Mesenchymal stem cell (in vitro differentiated cells and primary cell): ENCODE data around the gene SHANK1.

Source experiments
- DNase-seq: peaks from one replicate; pipeline ENCODE4 v3.0.0-alpha.2; 2013
- H2AFZ ChIP-seq: one replicate; pipeline ENCODE4 v1.6.1; 2013; ENCODE audit warnings: low read depth, mild to moderate bottlenecking, control low read depth, inconsistent platforms, low read length, moderate library complexity
- H2AK5ac ChIP-seq: 2 replicates; pipeline ENCODE4 v1.6.1; 2013; ENCODE audit warnings: low read length, moderate library complexity, mild to moderate bottlenecking, inconsistent platforms; ENCODE audit not compliant: severe bottlenecking
- H2BK120ac ChIP-seq: one replicate; pipeline ENCODE4 v1.6.1; 2013; ENCODE audit warnings: low read depth, mild to moderate bottlenecking, inconsistent platforms, low read length, moderate library complexity
- H2BK12ac ChIP-seq, 2 experiments: one replicate each; pipeline ENCODE4 v1.6.1; 2013; ENCODE audit warnings: inconsistent platforms in 2 of 2, low read length in 2 of 2, mild to moderate bottlenecking in 2 of 2, moderate library complexity in 2 of 2, control low read depth in 1 of 2
- H2BK15ac ChIP-seq: one replicate; pipeline ENCODE4 v1.6.1; 2013; ENCODE audit warnings: mild to moderate bottlenecking, low read depth, inconsistent platforms; ENCODE audit not compliant: poor library complexity, severe bottlenecking
- H2BK5ac ChIP-seq: 2 replicates; pipeline ENCODE4 v1.6.1; 2013; ENCODE audit warnings: low read depth, mild to moderate bottlenecking, low read length, control low read depth, inconsistent platforms; ENCODE audit not compliant: poor library complexity, severe bottlenecking
- H3K14ac ChIP-seq, 2 experiments: one replicate each; pipeline ENCODE4 v1.6.1; 2013; ENCODE audit warnings: inconsistent platforms in 2 of 2, low read length in 2 of 2, control low read depth in 1 of 2, mild to moderate bottlenecking in 1 of 2, moderate library complexity in 1 of 2
- H3K18ac ChIP-seq, 2 experiments: one replicate each; pipeline ENCODE4 v1.6.1; 2013; ENCODE audit warnings: inconsistent platforms in 2 of 2, low read length in 2 of 2, control low read depth in 1 of 2, low read depth in 1 of 2, mild to moderate bottlenecking in 1 of 2
- H3K23ac ChIP-seq, 2 experiments: one replicate each; pipeline ENCODE4 v1.6.1; 2013; ENCODE audit warnings: inconsistent platforms in 2 of 2, low read length in 2 of 2, mild to moderate bottlenecking in 2 of 2, moderate library complexity in 2 of 2, control low read depth in 1 of 2
- H3K27ac ChIP-seq: 2 replicates; pipeline ENCODE4 v1.5.1; 2013; ENCODE audit warnings: mild to moderate bottlenecking, moderate library complexity, low read length, control low read depth, inconsistent platforms; ENCODE audit not compliant: poor library complexity, severe bottlenecking
- H3K27me3 ChIP-seq, 2 experiments: 2 replicates each; pipeline versions ENCODE4 v1.6.1 to v1.7.0; 2013; ENCODE audit warnings: low read length in 2 of 2, mild to moderate bottlenecking in 2 of 2, moderate library complexity in 2 of 2, control low read depth in 1 of 2, inconsistent platforms in 1 of 2; ENCODE audit not compliant: control insufficient read depth in 1 of 2, insufficient read depth in 1 of 2
- H3K36me3 ChIP-seq, 2 experiments: 2 replicates each; pipeline versions ENCODE4 v1.6.1 to v1.7.0; 2013; ENCODE audit warnings: low read length in 2 of 2, control low read depth in 1 of 2, inconsistent platforms in 1 of 2, low read depth in 1 of 2, mild to moderate bottlenecking in 1 of 2; ENCODE audit not compliant: insufficient read depth in 2 of 2, control insufficient read depth in 1 of 2
- H3K4ac ChIP-seq, 2 experiments: one replicate each; pipeline ENCODE4 v1.6.1; 2013; ENCODE audit warnings: inconsistent platforms in 2 of 2, low read length in 2 of 2, mild to moderate bottlenecking in 2 of 2, moderate library complexity in 2 of 2, control low read depth in 1 of 2, low read depth in 1 of 2
- H3K4me1 ChIP-seq: 2 replicates; pipeline ENCODE4 v1.6.1; 2013; ENCODE audit warnings: low read depth, low read length, control low read depth; ENCODE audit not compliant: control insufficient read depth, insufficient read depth
- H3K4me2 ChIP-seq: 2 replicates; pipeline ENCODE4 v1.6.1; 2013; ENCODE audit warnings: low read length, mild to moderate bottlenecking, inconsistent platforms; ENCODE audit not compliant: poor library complexity, severe bottlenecking
- H3K4me3 ChIP-seq, 2 experiments: 2 replicates each; pipeline versions ENCODE4 v1.5.1 to v1.7.0; 2013; ENCODE audit warnings: low read length in 2 of 2, mild to moderate bottlenecking in 2 of 2, control low read depth in 1 of 2, low read depth in 1 of 2; ENCODE audit not compliant: insufficient read depth in 1 of 2
- H3K79me1 ChIP-seq: replicated peaks from 2 replicates; pipeline ENCODE4 v1.6.1; 2013; ENCODE audit warnings: mild to moderate bottlenecking, control low read depth, low read length, inconsistent platforms; ENCODE audit not compliant: poor library complexity, severe bottlenecking
- H3K9ac ChIP-seq: 2 replicates; pipeline ENCODE4 v1.7.0; 2013; ENCODE audit warnings: mild to moderate bottlenecking, low read length, moderate library complexity
- H3K9me3 ChIP-seq: 2 replicates; pipeline ENCODE4 v1.7.0; 2013; ENCODE audit warnings: mild to moderate bottlenecking, low read length; ENCODE audit not compliant: control insufficient read depth
- H4K8ac ChIP-seq: one replicate; pipeline ENCODE4 v1.6.1; 2013; ENCODE audit warnings: inconsistent platforms, mild to moderate bottlenecking, low read length, moderate library complexity
- H4K91ac ChIP-seq: one replicate; pipeline ENCODE4 v1.6.1; 2013; ENCODE audit warnings: mild to moderate bottlenecking, low read length, inconsistent platforms
- WGBS: methylation state at CpG from one replicate; pipeline ENCODE4 v1.1.7; 2013; ENCODE audit warnings: mixed read lengths; 5-methylcytosine and 5-hydroxymethylcytosine counted together

SHANK1 gene

GRCh38 chr19:50736338-50736737, 16.7 kb upstream of the SHANK1 start:
- Histone ChIP-seq H3K23ac (no peak overlapping the region), H3K9ac (no peak overlapping the region), H4K8ac (no peak overlapping the region), H2BK5ac (no peak overlapping the region), H3K4me2 (no peak overlapping the region), H4K91ac (no peak overlapping the region), H3K18ac (no peak overlapping the region), H3K4ac (no peak overlapping the region), H3K36me3 (no peaks in the 10 kb centered on the region), H3K4me3 (no peak overlapping the region), H2BK12ac (no peak overlapping the region), H2BK120ac (no peak overlapping the region), H3K27me3 (peaks cover 0 to 59% of the 10 kb centered on the region in 2 experiments), H2AFZ (no peak overlapping the region), H2BK15ac (no peak overlapping the region), H3K14ac (no peak overlapping the region), H2AK5ac (no peak overlapping the region), H3K79me1 (no peaks in the 10 kb centered on the region), H3K4me1 (no peaks in the 10 kb centered on the region), H3K27ac (no peak overlapping the region), H3K9me3 (no peaks in the 10 kb centered on the region)
- WGBS = 53% methylated on average over 4 of the region's 5 CpGs
- DNase-seq = no peak

- Histone ChIP-seq H2BK5ac (no peak overlapping the region), H3K4ac (no peak overlapping the region), H3K9ac (no peak overlapping the region), H3K27me3 (peaks cover 0 to 54% of the 10 kb centered on the region in 2 experiments), H2BK120ac (no peak overlapping the region), H2AFZ (no peak overlapping the region), H3K18ac (no peak overlapping the region), H4K91ac (no peak overlapping the region), H3K23ac (no peak overlapping the region), H3K9me3 (no peaks in the 10 kb centered on the region), H2BK15ac (no peak overlapping the region), H2AK5ac (no peak overlapping the region), H4K8ac (no peak overlapping the region), H3K27ac (no peak overlapping the region), H3K4me1 (no peaks in the 10 kb centered on the region), H3K79me1 (no peaks in the 10 kb centered on the region), H3K36me3 (no peaks in the 10 kb centered on the region), H3K14ac (no peak overlapping the region), H2BK12ac (no peak overlapping the region), H3K4me3 (no peak overlapping the region), H3K4me2 (no peak overlapping the region)
- WGBS = 79% methylated on average over 7 of the region's 7 CpGs
- DNase-seq = no peak
Observed at GRCh38 chr19:50735869-50736268, 16.3 kb upstream of the SHANK1 start.

GRCh38 chr19:50729894-50730293, 10.3 kb upstream of the SHANK1 start:
- H3K79me1 ChIP-seq = no peaks in the 10 kb centered on the region
- H3K36me3 ChIP-seq = peaks cover 0 to 7% of the 10 kb centered on the region in 2 experiments
- H3K4ac ChIP-seq = no peak overlapping the region
- no peak overlapping the region for H2BK15ac ChIP-seq
- 70% methylated on average over 3 of the region's 5 CpGs for WGBS
- no peak overlapping the region for H2BK5ac ChIP-seq
- no peak overlapping the region for H2AFZ ChIP-seq
- no peak overlapping the region for H2BK120ac ChIP-seq
- no peak overlapping the region for H3K4me3 ChIP-seq
- H4K91ac ChIP-seq = no peak overlapping the region
- H3K4me1 ChIP-seq = no peaks in the 10 kb centered on the region
- H3K4me2 ChIP-seq = no peak overlapping the region
- no peak overlapping the region for H4K8ac ChIP-seq
- no peak overlapping the region for H3K27ac ChIP-seq
- H3K9me3 ChIP-seq = no peaks in the 10 kb centered on the region
- H2AK5ac ChIP-seq = no peak overlapping the region
- no peak for DNase-seq
- H3K14ac ChIP-seq = no peak overlapping the region
- H3K9ac ChIP-seq = no peak overlapping the region
- no peak overlapping the region for H3K23ac ChIP-seq
- no peak overlapping the region for H3K18ac ChIP-seq
- H2BK12ac ChIP-seq = no peak overlapping the region
- H3K27me3 ChIP-seq = peaks cover 0 to 9% of the 10 kb centered on the region in 2 experiments

GRCh38 chr19:50728084-50728737, 8.6 kb upstream of the SHANK1 start:
- Histone ChIP-seq H3K9ac (no peak overlapping the region), H4K8ac (no peak overlapping the region), H3K23ac (no peak overlapping the region), H2BK120ac (no peak overlapping the region), H3K14ac (no peak overlapping the region), H3K18ac (no peak overlapping the region), H2AFZ (no peak overlapping the region), H3K4ac (no peak overlapping the region), H2AK5ac (no peak overlapping the region), H3K27ac (no peak overlapping the region), H3K27me3 (peaks cover 0 to 1% of the 10 kb centered on the region in 2 experiments), H3K4me3 (peak overlapping the region in 1 of 2 experiments; percentile 20), H2BK12ac (no peak overlapping the region), H2BK5ac (no peak overlapping the region), H3K4me2 (no peak overlapping the region), H3K9me3 (no peaks in the 10 kb centered on the region), H3K36me3 (peaks cover 0 to 7% of the 10 kb centered on the region in 2 experiments), H2BK15ac (no peak overlapping the region), H3K4me1 (peaks cover 1% of the 10 kb centered on the region), H4K91ac (no peak overlapping the region), H3K79me1 (no peaks in the 10 kb centered on the region)
- DNase-seq = no peak
- WGBS = 72% methylated on average over 38 of the region's 39 CpGs
